H1 (cell line): ENCODE measurements around the gene TESMIN. TPM values are rescaled to one million over a fixed set of nuclear protein-coding genes. Genes with fewer than 3 reads are reported as not detected.
A peak's percentile ranks its signal among the peaks of the same experiment; 100 is the strongest.

ENCODE experiments used
- CTCF ChIA-PET: fragments of 300-600 bp; sonication (Branson Sonifier 250); formaldehyde crosslinking; loops from one replicate; lab custom pipeline; 2021; ENCODE audit not compliant: partially characterized antibody; lab: Charles Lee
- POLR2A ChIA-PET: fragments of 300-600 bp; sonication (Branson Sonifier 250); formaldehyde crosslinking; loops from one replicate; lab custom pipeline; 2021; ENCODE audit warnings: inconsistent platforms; ENCODE audit not compliant: partially characterized antibody; lab: Charles Lee
- DNase-seq, 2 experiments: peaks; one replicate each; pipeline versions ENCODE4 v3.0.0 to v3.0.0-alpha.2; 2010 to 2022; ENCODE audit warnings: low spot score in 2 of 2, low read depth in 1 of 2, mixed read lengths in 1 of 2
- FAIRE-seq: peaks from 2 replicates; lab custom pipeline; 2011; peaks lifted over from hg19 to GRCh38; lab: Jason Lieb, UNC
- H2AFZ ChIP-seq: 2 replicates; pipeline ENCODE4 v1.8.1; 2012; ENCODE audit warnings: low read length, inconsistent platforms
- H2AK5ac ChIP-seq: 2 replicates; pipeline ENCODE4 v1.6.1; 2013; ENCODE audit warnings: low read depth, low read length
- H2BK120ac ChIP-seq: replicated peaks from 2 replicates; pipeline ENCODE3; 2013; ENCODE audit warnings: low read depth, low read length, inconsistent platforms
- H2BK12ac ChIP-seq: 2 replicates; pipeline ENCODE4 v1.6.1; 2013; ENCODE audit warnings: low read depth, low read length
- H2BK15ac ChIP-seq: 2 replicates; pipeline ENCODE4 v1.6.1; 2013; ENCODE audit warnings: low read length
- H2BK20ac ChIP-seq: 2 replicates; pipeline ENCODE4 v1.6.1; 2013; ENCODE audit warnings: low read length
- H2BK5ac ChIP-seq: 2 replicates; pipeline ENCODE4 v1.6.1; 2013; ENCODE audit warnings: low read depth, low read length
- H3K14ac ChIP-seq: 2 replicates; pipeline ENCODE4 v1.6.1; 2013; ENCODE audit warnings: inconsistent platforms; ENCODE audit not compliant: insufficient read length
- H3K18ac ChIP-seq: 2 replicates; pipeline ENCODE4 v1.6.1; 2013; ENCODE audit warnings: low read length; ENCODE audit errors: extremely low read depth
- H3K23ac ChIP-seq: 2 replicates; pipeline ENCODE4 v1.6.1; 2013; ENCODE audit warnings: inconsistent platforms; ENCODE audit not compliant: insufficient read length
- H3K23me2 ChIP-seq: 2 replicates; pipeline ENCODE4 v1.6.1; 2013; ENCODE audit warnings: low read depth, low read length
- H3K27ac ChIP-seq: 2 replicates; pipeline ENCODE4 v1.6.1; 2011; ENCODE audit warnings: low read depth, low read length, inconsistent platforms
- H3K27me3 ChIP-seq, 4 experiments: replicated peaks in 1 of 4; 1 replicate in 1 of 4; 2 replicates in 3 of 4; pipeline versions ENCODE4 v1.6.1 to v1.8.1; 2011 to 2013; ENCODE audit warnings: low read length in 3 of 4, mild to moderate bottlenecking in 3 of 4, inconsistent platforms in 2 of 4, mixed read lengths in 2 of 4, moderate library complexity in 1 of 4; ENCODE audit not compliant: control insufficient read depth in 3 of 4, insufficient read depth in 3 of 4; ENCODE audit errors: extremely low read depth in 1 of 4
- H3K36me3 ChIP-seq, 4 experiments: 2 replicates each; pipeline versions ENCODE4 v1.6.1 to v1.8.1; 2011 to 2013; ENCODE audit warnings: mild to moderate bottlenecking in 4 of 4, low read length in 3 of 4, moderate library complexity in 2 of 4, control low read depth in 1 of 4, inconsistent platforms in 1 of 4; ENCODE audit not compliant: insufficient read depth in 4 of 4, control insufficient read depth in 2 of 4
- H3K4ac ChIP-seq: replicated peaks from 2 replicates; pipeline ENCODE3; 2013; ENCODE audit warnings: low read length, low read depth, mixed read lengths, inconsistent platforms; ENCODE audit not compliant: insufficient read length
- H3K4me1 ChIP-seq, 4 experiments: replicated peaks in 1 of 4; 1 replicate in 1 of 4; 2 replicates in 3 of 4; pipeline versions ENCODE4 v1.6.1 to v1.8.1; 2011 to 2013; ENCODE audit warnings: low read length in 3 of 4, inconsistent platforms in 2 of 4, mixed read lengths in 1 of 4; ENCODE audit not compliant: insufficient read depth in 4 of 4, control insufficient read depth in 3 of 4
- H3K4me2 ChIP-seq, 2 experiments: 2 replicates each; pipeline versions ENCODE4 v1.6.1 to v1.8.1; 2011 to 2013; ENCODE audit warnings: low read depth in 2 of 2, low read length in 2 of 2, control low read depth in 1 of 2, inconsistent platforms in 1 of 2, mild to moderate bottlenecking in 1 of 2; ENCODE audit not compliant: insufficient read depth in 1 of 2
- H3K4me3 ChIP-seq, 4 experiments: fragments of 200-600, 300-600 bp in 1 of 4; sonication (generic), shearing (Covaris generic), sonication (Bioruptor Twin) in 1 of 4; 2 replicates each; pipeline versions ENCODE4 v1.5.1 to v1.8.1; 2011 to 2016; ENCODE audit warnings: low read length in 4 of 4, low read depth in 3 of 4, control low read depth in 2 of 4, inconsistent platforms in 2 of 4, mild to moderate bottlenecking in 2 of 4, mixed read lengths in 1 of 4, moderate library complexity in 1 of 4; ENCODE audit not compliant: insufficient read depth in 2 of 4; ENCODE audit errors: extremely low read depth in 1 of 4
- H3K56ac ChIP-seq: replicated peaks from 2 replicates; pipeline ENCODE3; 2013; ENCODE audit warnings: low read depth, mild to moderate bottlenecking, mixed read lengths, low read length, inconsistent platforms; ENCODE audit not compliant: insufficient read length
- H3K79me1 ChIP-seq: 2 replicates; pipeline ENCODE4 v1.6.1; 2013; ENCODE audit warnings: low read depth, low read length, control low read depth
- H3K79me2 ChIP-seq, 2 experiments: 2 replicates each; pipeline versions ENCODE4 v1.6.1 to v1.8.1; 2012 to 2013; ENCODE audit warnings: low read length in 2 of 2, mild to moderate bottlenecking in 2 of 2, inconsistent platforms in 1 of 2; ENCODE audit not compliant: insufficient read depth in 2 of 2, control insufficient read depth in 1 of 2
- H3K9ac ChIP-seq, 4 experiments: replicated peaks in 1 of 4; 1 replicate in 1 of 4; 2 replicates in 3 of 4; pipeline versions ENCODE4 v1.6.1 to v1.8.1; 2011 to 2013; ENCODE audit warnings: low read depth in 3 of 4, low read length in 3 of 4, control low read depth in 2 of 4, mild to moderate bottlenecking in 2 of 4, moderate library complexity in 2 of 4, inconsistent platforms in 1 of 4; ENCODE audit errors: extremely low read depth in 1 of 4
- H3K9me3 ChIP-seq, 2 experiments: 2 replicates each; pipeline versions ENCODE4 v1.6.1 to v1.8.1; 2012 to 2013; ENCODE audit warnings: mild to moderate bottlenecking in 2 of 2, moderate library complexity in 2 of 2, control low read depth in 1 of 2, inconsistent platforms in 1 of 2, low read depth in 1 of 2, low read length in 1 of 2, mixed read lengths in 1 of 2; ENCODE audit not compliant: insufficient read depth in 2 of 2
- H4K20me1 ChIP-seq, 2 experiments: replicated peaks in 1 of 2; 2 replicates each; pipeline versions ENCODE3 to v1.8.1; 2011 to 2013; ENCODE audit warnings: inconsistent platforms in 2 of 2, low read length in 2 of 2, mild to moderate bottlenecking in 1 of 2; ENCODE audit not compliant: insufficient read depth in 2 of 2, control insufficient read depth in 1 of 2
- H4K5ac ChIP-seq: 2 replicates; pipeline ENCODE4 v1.6.1; 2013; ENCODE audit warnings: low read length, low read depth, mixed read lengths, inconsistent platforms; ENCODE audit not compliant: insufficient read length
- H4K8ac ChIP-seq: 2 replicates; pipeline ENCODE4 v1.8.0; 2013; ENCODE audit warnings: mild to moderate bottlenecking, moderate library complexity, low read length, inconsistent platforms; ENCODE audit not compliant: insufficient read depth; ENCODE audit errors: extremely low read depth
- H4K91ac ChIP-seq: replicated peaks from 2 replicates; pipeline ENCODE3; 2013; ENCODE audit warnings: low read length, mixed read lengths, inconsistent platforms; ENCODE audit not compliant: insufficient read length
- E2F6 ChIP-seq: IDR thresholded peaks from 2 replicates; pipeline ENCODE4 v1.6.1; 2012; ENCODE audit warnings: inconsistent platforms
- EZH2 ChIP-seq: fragments of 200-600 bp; sonication (generic); IDR thresholded peaks from 2 replicates; pipeline ENCODE4 v1.7.1; 2012; ENCODE audit warnings: low read depth, mild to moderate bottlenecking, moderate library complexity, low read length, inconsistent platforms; ENCODE audit not compliant: severe bottlenecking
- JUN ChIP-seq: IDR thresholded peaks from 2 replicates; pipeline ENCODE4 v1.6.1; 2011; ENCODE audit warnings: low read depth, mild to moderate bottlenecking, improper control_type of control experiment, low read length
- MAX ChIP-seq: IDR thresholded peaks from 2 replicates; pipeline ENCODE4 v1.6.1; 2012; ENCODE audit warnings: inconsistent platforms
- NANOG ChIP-seq: IDR thresholded peaks from 2 replicates; pipeline ENCODE4 v1.6.1; 2011; ENCODE audit warnings: low read length, low read depth, mild to moderate bottlenecking, inconsistent platforms; ENCODE audit not compliant: insufficient read depth, poor library complexity, severe bottlenecking
- SP1 ChIP-seq: IDR thresholded peaks from 2 replicates; pipeline ENCODE4 v1.6.1; 2011; ENCODE audit warnings: low read depth, low read length
- TAF7 ChIP-seq: optimal IDR thresholded peaks from 2 replicates; pipeline ENCODE3; 2011; ENCODE audit warnings: low read depth, mild to moderate bottlenecking, inconsistent platforms, low read length, moderate library complexity, borderline replicate concordance
- TEAD4 ChIP-seq: IDR thresholded peaks from 2 replicates; pipeline ENCODE4 v1.6.1; 2012; ENCODE audit warnings: low read depth, low read length, inconsistent platforms, mixed read lengths
- WGBS, 2 experiments: shearing (Covaris generic) in 1 of 2; methylation state at CpG; one replicate each; pipeline versions ENCODE4 v1.1.6 to v1.1.7; 2013 to 2015; ENCODE audit warnings: low lambda C conversion rate in 2 of 2, mixed read lengths in 2 of 2, inconsistent platforms in 1 of 2, low coverage in 1 of 2, missing lambda C conversion rate in 1 of 2; ENCODE audit not compliant: insufficient replicate concordance in 2 of 2, insufficient coverage in 1 of 2, insufficient read length in 1 of 2; ENCODE audit errors: extremely low coverage in 1 of 2, missing lambda C conversion rate in 1 of 2; 5-methylcytosine and 5-hydroxymethylcytosine counted together
- polyA plus RNA-seq, 7 experiments: library from polyadenylated mRNA; depleted of rRNA in 3 of 7; stranded (reverse) in 5 of 7; unstranded in 2 of 7; fragments of >200 nt in 5 of 7; fragments of 200-250 nt in 2 of 7; gene quantifications; 1 replicate in 5 of 7; 2 replicates in 1 of 7; 4 replicates in 1 of 7; pipeline versions ENCODE4 v1.2.1 to v1.2.3, GENCODE V29; 2011 to 2013; ENCODE audit warnings: missing spikeins in 2 of 7, mixed read lengths in 2 of 7
- total RNA-seq: library from RNA; stranded (reverse); fragmentation: NEBNext Ultra II Directional; extraction: Animal tissue kit (Norgen Biotek cat#: 25700); gene quantifications from 2 replicates; pipeline ENCODE4 v1.2.1, GENCODE V29; 2021

Gene TESMIN
- total and polyA plus RNA-seq, 2 of the 8 experiments (the other 6 are each of a cell fraction or from before 2014, with no cell fraction given), result 22.6 to 61.1 TPM

- no peak overlapping the region for H3K27ac ChIP-seq
- H3K4me3 ChIP-seq, result no peak overlapping the region
- TF ChIP-seq NANOG, result no peak
- TF ChIP-seq MAX, result no peak
- TF ChIP-seq JUN, result no peak
- no peak for TF ChIP-seq EZH2
- no peak for TF ChIP-seq TAF7
- no peak for TF ChIP-seq TEAD4
- TF ChIP-seq SP1, result no peak
- TF ChIP-seq E2F6, result no peak
- H3K23ac ChIP-seq, result no peak overlapping the region
- ChIA-PET POLR2A (no interaction called here), CTCF (interaction anchor here (1.2 kb wide), 1 partner anchor 148 kb away, joined by 3 read pairs; no protein-coding TSS in a partner anchor)
- H3K36me3 ChIP-seq, result no peaks in the 10 kb centered on the region
- no peaks in the 10 kb centered on the region for H3K79me1 ChIP-seq
- no peak overlapping the region for H3K9ac ChIP-seq
- WGBS, 2 experiments, result 89% methylated on average over 12 of the region's 12 CpGs; no CpG with 5 or more reads in 1 of the 2 experiments
- H3K79me2 ChIP-seq, result no peaks in the 10 kb centered on the region
- no peak overlapping the region for H2BK120ac ChIP-seq
- H2AFZ ChIP-seq, result no peak overlapping the region
- no peak overlapping the region for H4K5ac ChIP-seq
- no peak overlapping the region for H3K4ac ChIP-seq
- H3K56ac ChIP-seq, result no peak overlapping the region
- H4K20me1 ChIP-seq, result no peaks in the 10 kb centered on the region
- no peak overlapping the region for H2BK12ac ChIP-seq
- FAIRE-seq, result no peak
- H3K14ac ChIP-seq, result no peak overlapping the region
- H4K8ac ChIP-seq, result no peak overlapping the region; the same call in 1 of the 2 replicates
- H2BK15ac ChIP-seq, result no peak overlapping the region
- H3K4me1 ChIP-seq, result no peaks in the 10 kb centered on the region
- no peak overlapping the region for H2BK20ac ChIP-seq
- H4K91ac ChIP-seq, result peak overlapping the region; percentile 39
- H3K9me3 ChIP-seq, result no peaks in the 10 kb centered on the region
- H3K4me2 ChIP-seq, result no peak overlapping the region
- DNase-seq, result no peak
- H3K23me2 ChIP-seq, result no peaks in the 10 kb centered on the region
- H3K18ac ChIP-seq, result no peak overlapping the region
- H2AK5ac ChIP-seq, result no peak overlapping the region
- no peak overlapping the region for H2BK5ac ChIP-seq
- no peaks in the 10 kb centered on the region for H3K27me3 ChIP-seq
Measured at GRCh38 chr11:68756171-68756766, 4.9 kb upstream of the TESMIN start.
